GM12878 (cell line): ENCODE data around the gene AGPAT4. TPM values are rescaled to one million over a fixed set of nuclear protein-coding genes. Genes with fewer than 3 reads are reported as not detected.

Experiments used
- ATAC-seq: fragments of 200-7000 bp; cut with Tn5 transposase; 3 replicates; pipeline ENCODE4 v1.9.1; 2020; ENCODE audit warnings: mild to moderate bottlenecking, moderate library complexity
- BruUV-seq: library from RNA; stranded (reverse); fragments of 400-500 nt; replicated peaks from 2 replicates; lab custom pipeline; 2021; lab: Mats Ljungman, UMichigan
- CTCF ChIA-PET: fragments of 300-600 bp; sonication (Branson Sonifier 250); formaldehyde crosslinking; extraction: SDS; loops from one replicate; lab custom pipeline; 2021; ENCODE audit warnings: inconsistent platforms; lab: Yijun Ruan, JAX
- POLR2A ChIA-PET: fragments of 350-600 bp; formaldehyde crosslinking; extraction: SDS; loops from one replicate; lab custom pipeline; 2021; ENCODE audit warnings: inconsistent platforms; lab: Charles Lee
- RAD21 ChIA-PET: fragments of 300-600 bp; sonication (Branson Sonifier 250); formaldehyde crosslinking; loops from one replicate; lab custom pipeline; 2023; ENCODE audit warnings: antibody characterized with exemption; ENCODE audit not compliant: unreplicated experiment; lab: Charles Lee
- SMC1A ChIA-PET: fragments of 300-600 bp; sonication (Branson Sonifier 250); formaldehyde crosslinking; loops from one replicate; lab custom pipeline; 2023; ENCODE audit not compliant: unreplicated experiment, uncharacterized antibody; lab: Charles Lee
- DNase-seq: peaks from one replicate; pipeline ENCODE4 v3.0.0-alpha.2; 2011; ENCODE audit warnings: low read depth, low spot score
- FAIRE-seq: peaks from 3 replicates; lab custom pipeline; 2011; peaks lifted over from hg19 to GRCh38; lab: Jason Lieb, UNC
- H2AFZ ChIP-seq: 2 replicates; pipeline ENCODE4 v1.6.0; 2011; ENCODE audit warnings: low read depth, low read length, control low read depth; ENCODE audit not compliant: control insufficient read depth
- H3K27ac ChIP-seq: 2 replicates; pipeline ENCODE4 v1.5.1; 2011; ENCODE audit warnings: control low read depth; ENCODE audit not compliant: control insufficient read depth, insufficient read depth
- H3K27me3 ChIP-seq, 2 experiments: replicated peaks in 1 of 2; 2 replicates each; pipeline versions ENCODE4 v1.6.0 to v1.6.1; 2011; ENCODE audit warnings: low read length in 1 of 2; ENCODE audit not compliant: control insufficient read depth in 2 of 2, insufficient read depth in 2 of 2
- H3K36me3 ChIP-seq, 2 experiments: 2 replicates each; pipeline ENCODE4 v1.5.1; 2011; ENCODE audit warnings: low read length in 1 of 2; ENCODE audit not compliant: control insufficient read depth in 2 of 2, insufficient read depth in 2 of 2
- H3K4me1 ChIP-seq: 2 replicates; pipeline ENCODE4 v1.6.1; 2011; ENCODE audit warnings: mild to moderate bottlenecking, low read length, moderate library complexity, mixed read lengths; ENCODE audit not compliant: control insufficient read depth, insufficient read depth
- H3K4me2 ChIP-seq: 2 replicates; pipeline ENCODE4 v1.6.0; 2011; ENCODE audit warnings: control low read depth; ENCODE audit not compliant: control insufficient read depth, insufficient read depth
- H3K4me3 ChIP-seq: fragments of 200-600 bp; sonication (generic); 2 replicates; pipeline ENCODE4 v1.5.1; 2016
- H3K79me2 ChIP-seq: 2 replicates; pipeline ENCODE4 v1.6.0; 2011; ENCODE audit warnings: low read length; ENCODE audit not compliant: control insufficient read depth, insufficient read depth
- H3K9ac ChIP-seq: 2 replicates; pipeline ENCODE4 v1.8.0; 2011; ENCODE audit warnings: low read length, control low read depth, mixed read lengths; ENCODE audit not compliant: control insufficient read depth, insufficient read depth
- H3K9me3 ChIP-seq: replicated peaks from 3 replicates; pipeline ENCODE4 v1.5.1; 2011; ENCODE audit warnings: mild to moderate bottlenecking, low read length; ENCODE audit not compliant: control insufficient read depth, insufficient read depth
- H4K20me1 ChIP-seq: 2 replicates; pipeline ENCODE4 v1.6.0; 2011; ENCODE audit not compliant: control insufficient read depth, insufficient read depth
- CBFB ChIP-seq: IDR thresholded peaks from 2 replicates; pipeline ENCODE4 v1.6.1; 2016; ENCODE audit warnings: antibody characterized with exemption, low read depth
- CEBPB ChIP-seq, 2 experiments: fragments of 150-350 bp in 1 of 2; IDR thresholded peaks; 2 replicates each; pipeline ENCODE4 v1.6.1; 2012 to 2014; ENCODE audit warnings: low read depth in 2 of 2, low read length in 2 of 2, borderline replicate concordance in 1 of 2, inconsistent platforms in 1 of 2
- CREM ChIP-seq: IDR thresholded peaks from 2 replicates; pipeline ENCODE4 v1.6.1; 2014; ENCODE audit warnings: antibody characterized with exemption, low read depth
- KDM1A ChIP-seq: fragments of 200-600 bp; sonication (generic); IDR thresholded peaks from 2 replicates; pipeline ENCODE4 v1.6.1; 2016; ENCODE audit warnings: borderline replicate concordance
- POLR2A ChIP-seq: IDR thresholded peaks from 2 replicates; pipeline ENCODE4 v1.6.1; 2011; ENCODE audit warnings: low read depth, mild to moderate bottlenecking, low read length
- REST ChIP-seq: IDR thresholded peaks from 2 replicates; pipeline ENCODE4 v1.6.1; 2012; ENCODE audit warnings: mild to moderate bottlenecking, low read depth, low read length
- RFX5 ChIP-seq: IDR thresholded peaks from 2 replicates; pipeline ENCODE4 v1.6.1; 2011; ENCODE audit warnings: low read depth, low read length, improper control_type of control experiment
- SIX5 ChIP-seq: IDR thresholded peaks from 2 replicates; pipeline ENCODE4 v1.6.1; 2011; ENCODE audit warnings: mild to moderate bottlenecking, low read depth, low read length, moderate library complexity; ENCODE audit not compliant: severe bottlenecking
- USF2 ChIP-seq: IDR thresholded peaks from 2 replicates; pipeline ENCODE4 v1.6.1; 2011; ENCODE audit warnings: low read depth, low read length, improper control_type of control experiment, borderline replicate concordance
- ZNF274 ChIP-seq: IDR thresholded peaks from one replicate; pipeline ENCODE4 v1.8.0; 2011; ENCODE audit not compliant: insufficient read length, insufficient read depth
- ZZZ3 ChIP-seq: IDR thresholded peaks from 2 replicates; pipeline ENCODE4 v1.6.1; 2011; ENCODE audit warnings: low read depth; ENCODE audit not compliant: control insufficient read depth, insufficient read length
- WGBS: methylation state at CpG from one replicate; pipeline ENCODE4 v1.1.6; 2016; ENCODE audit warnings: low lambda C conversion rate; ENCODE audit not compliant: insufficient replicate concordance, insufficient coverage; ENCODE audit errors: missing lambda C conversion rate; 5-methylcytosine and 5-hydroxymethylcytosine counted together
- in situ Hi-C: fragments of 300-500 bp; cut with MboI; formaldehyde crosslinking; loops from 9 replicates; pipeline ENCODE4 v1.14.3; 2018; ENCODE audit warnings: mixed read lengths
- intact Hi-C: fragments of 100-400 bp; cut with micrococcal nuclease; formaldehyde crosslinking; loops from one replicate; pipeline ENCODE4 v1.14.2; 2022; ENCODE audit not compliant: unreplicated experiment
- polyA plus RNA-seq, 11 experiments: library from polyadenylated mRNA; depleted of rRNA in 4 of 11; unstranded in 6 of 11; stranded (reverse) in 5 of 11; fragments of >200 nt; fragmentation: Nextera tagmentation in 4 of 11; fragmentation: Illumina TruSeq in 1 of 11; extraction: Ambion mirVana in 4 of 11; extraction: Trizol in 1 of 11; gene quantifications; 1 replicate in 1 of 11; 2 replicates in 10 of 11; pipeline versions ENCODE4 v1.2.1 to v1.2.3, GENCODE V29; 2011 to 2016; ENCODE audit warnings: inconsistent platforms in 2 of 11, missing spikeins in 2 of 11, low read depth in 1 of 11
- total RNA-seq, 4 experiments: library from RNA; depleted of rRNA in 3 of 4; stranded (reverse); fragments of >200 nt in 3 of 4; fragmentation: Illumina TruSeq in 1 of 4; extraction: Trizol in 1 of 4; gene quantifications; 2 replicates each; pipeline versions ENCODE4 v1.2.1 to v1.2.3, GENCODE V29; 2013 to 2021

Gene AGPAT4
- total and polyA plus RNA-seq, 10 of the 15 experiments (the other 5 are each of a cell fraction or from before 2014, with no cell fraction given) = 0.34 to 2.2 (median 1.3) TPM

- no peak overlapping the region for H3K4me2 ChIP-seq
- no TSS peak for BruUV-seq
- ChIA-PET RAD21 (no interaction called here), CTCF (interaction anchor here (1.1 kb wide), 1 partner anchor 14 kb away, joined by 3 read pairs; no protein-coding TSS in a partner anchor), POLR2A (no interaction called here), SMC1A (no interaction called here)
- H3K79me2 ChIP-seq = no peaks in the 10 kb centered on the region
- H3K27me3 ChIP-seq = no peaks in the 10 kb centered on the region
- in situ Hi-C loops = no loop called here
- no peak overlapping the region for H3K27ac ChIP-seq
- no peaks in the 10 kb centered on the region for H3K36me3 ChIP-seq
- no peak overlapping the region for H2AFZ ChIP-seq
- peaks cover 2% of the 10 kb centered on the region; the same call in 1 of the 3 replicates for H3K9me3 ChIP-seq
- DNase-seq (no peak), FAIRE-seq (no peak), ATAC-seq (no peak)
- no peak overlapping the region for H3K4me3 ChIP-seq
- intact Hi-C loops = no loop called here
- no peak for TF ChIP-seq SIX5
- no peak for TF ChIP-seq REST
- TF ChIP-seq ZNF274 = no peak
- no peak for TF ChIP-seq CREM
- TF ChIP-seq RFX5 = no peak
- TF ChIP-seq CEBPB (IDR thresholded peaks at IDR 0.05; ENCODE audit: borderline replicate concordance in 1 of 2, low read depth in 2 of 2, low read length in 2 of 2) = no peak
- TF ChIP-seq ZZZ3 = no peak
- TF ChIP-seq USF2 = no peak
- TF ChIP-seq POLR2A = no peak
- no peak for TF ChIP-seq CBFB
- TF ChIP-seq KDM1A = no peak
- no peak overlapping the region for H3K9ac ChIP-seq
- no peaks in the 10 kb centered on the region for H3K4me1 ChIP-seq
- WGBS = 19% methylated on average over 5 of the region's 5 CpGs
- H4K20me1 ChIP-seq = no peaks in the 10 kb centered on the region
These were observed 81.0 kb downstream of the AGPAT4 start for GRCh38 chr6:161192636-161193411.
